H1 (cell line): ENCODE measurements around the gene VPS50. TPM values are rescaled to one million over a fixed set of nuclear protein-coding genes. Genes with fewer than 3 reads are reported as not detected.

Source experiments
- CTCF ChIA-PET: fragments of 300-600 bp; sonication (Branson Sonifier 250); formaldehyde crosslinking; loops from one replicate; lab custom pipeline; 2021; ENCODE audit not compliant: partially characterized antibody; lab: Charles Lee
- POLR2A ChIA-PET: fragments of 300-600 bp; sonication (Branson Sonifier 250); formaldehyde crosslinking; loops from one replicate; lab custom pipeline; 2021; ENCODE audit warnings: inconsistent platforms; ENCODE audit not compliant: partially characterized antibody; lab: Charles Lee
- DNase-seq, 2 experiments: peaks; one replicate each; pipeline versions ENCODE4 v3.0.0 to v3.0.0-alpha.2; 2010 to 2022; ENCODE audit warnings: low spot score in 2 of 2, low read depth in 1 of 2, mixed read lengths in 1 of 2
- FAIRE-seq: peaks from 2 replicates; lab custom pipeline; 2011; peaks lifted over from hg19 to GRCh38; lab: Jason Lieb, UNC
- H2AFZ ChIP-seq: 2 replicates; pipeline ENCODE4 v1.8.1; 2012; ENCODE audit warnings: low read length, inconsistent platforms
- H2AK5ac ChIP-seq: 2 replicates; pipeline ENCODE4 v1.6.1; 2013; ENCODE audit warnings: low read depth, low read length
- H2BK120ac ChIP-seq: replicated peaks from 2 replicates; pipeline ENCODE3; 2013; ENCODE audit warnings: low read depth, low read length, inconsistent platforms
- H2BK12ac ChIP-seq: 2 replicates; pipeline ENCODE4 v1.6.1; 2013; ENCODE audit warnings: low read depth, low read length
- H2BK15ac ChIP-seq: 2 replicates; pipeline ENCODE4 v1.6.1; 2013; ENCODE audit warnings: low read length
- H2BK20ac ChIP-seq: 2 replicates; pipeline ENCODE4 v1.6.1; 2013; ENCODE audit warnings: low read length
- H2BK5ac ChIP-seq: 2 replicates; pipeline ENCODE4 v1.6.1; 2013; ENCODE audit warnings: low read depth, low read length
- H3K14ac ChIP-seq: 2 replicates; pipeline ENCODE4 v1.6.1; 2013; ENCODE audit warnings: inconsistent platforms; ENCODE audit not compliant: insufficient read length
- H3K18ac ChIP-seq: 2 replicates; pipeline ENCODE4 v1.6.1; 2013; ENCODE audit warnings: low read length; ENCODE audit errors: extremely low read depth
- H3K23ac ChIP-seq: 2 replicates; pipeline ENCODE4 v1.6.1; 2013; ENCODE audit warnings: inconsistent platforms; ENCODE audit not compliant: insufficient read length
- H3K23me2 ChIP-seq: 2 replicates; pipeline ENCODE4 v1.6.1; 2013; ENCODE audit warnings: low read depth, low read length
- H3K27ac ChIP-seq: 2 replicates; pipeline ENCODE4 v1.6.1; 2011; ENCODE audit warnings: low read depth, low read length, inconsistent platforms
- H3K27me3 ChIP-seq, 4 experiments: replicated peaks in 1 of 4; 1 replicate in 1 of 4; 2 replicates in 3 of 4; pipeline versions ENCODE4 v1.6.1 to v1.8.1; 2011 to 2013; ENCODE audit warnings: low read length in 3 of 4, mild to moderate bottlenecking in 3 of 4, inconsistent platforms in 2 of 4, mixed read lengths in 2 of 4, moderate library complexity in 1 of 4; ENCODE audit not compliant: control insufficient read depth in 3 of 4, insufficient read depth in 3 of 4; ENCODE audit errors: extremely low read depth in 1 of 4
- H3K36me3 ChIP-seq, 4 experiments: 2 replicates each; pipeline versions ENCODE4 v1.6.1 to v1.8.1; 2011 to 2013; ENCODE audit warnings: mild to moderate bottlenecking in 4 of 4, low read length in 3 of 4, moderate library complexity in 2 of 4, control low read depth in 1 of 4, inconsistent platforms in 1 of 4; ENCODE audit not compliant: insufficient read depth in 4 of 4, control insufficient read depth in 2 of 4
- H3K4ac ChIP-seq: replicated peaks from 2 replicates; pipeline ENCODE3; 2013; ENCODE audit warnings: low read length, low read depth, mixed read lengths, inconsistent platforms; ENCODE audit not compliant: insufficient read length
- H3K4me1 ChIP-seq, 4 experiments: replicated peaks in 1 of 4; 1 replicate in 1 of 4; 2 replicates in 3 of 4; pipeline versions ENCODE4 v1.6.1 to v1.8.1; 2011 to 2013; ENCODE audit warnings: low read length in 3 of 4, inconsistent platforms in 2 of 4, mixed read lengths in 1 of 4; ENCODE audit not compliant: insufficient read depth in 4 of 4, control insufficient read depth in 3 of 4
- H3K4me2 ChIP-seq, 2 experiments: 2 replicates each; pipeline versions ENCODE4 v1.6.1 to v1.8.1; 2011 to 2013; ENCODE audit warnings: low read depth in 2 of 2, low read length in 2 of 2, control low read depth in 1 of 2, inconsistent platforms in 1 of 2, mild to moderate bottlenecking in 1 of 2; ENCODE audit not compliant: insufficient read depth in 1 of 2
- H3K4me3 ChIP-seq, 4 experiments: fragments of 200-600, 300-600 bp in 1 of 4; sonication (generic), shearing (Covaris generic), sonication (Bioruptor Twin) in 1 of 4; 2 replicates each; pipeline versions ENCODE4 v1.5.1 to v1.8.1; 2011 to 2016; ENCODE audit warnings: low read length in 4 of 4, low read depth in 3 of 4, control low read depth in 2 of 4, inconsistent platforms in 2 of 4, mild to moderate bottlenecking in 2 of 4, mixed read lengths in 1 of 4, moderate library complexity in 1 of 4; ENCODE audit not compliant: insufficient read depth in 2 of 4; ENCODE audit errors: extremely low read depth in 1 of 4
- H3K56ac ChIP-seq: replicated peaks from 2 replicates; pipeline ENCODE3; 2013; ENCODE audit warnings: low read depth, mild to moderate bottlenecking, mixed read lengths, low read length, inconsistent platforms; ENCODE audit not compliant: insufficient read length
- H3K79me1 ChIP-seq: 2 replicates; pipeline ENCODE4 v1.6.1; 2013; ENCODE audit warnings: low read depth, low read length, control low read depth
- H3K79me2 ChIP-seq, 2 experiments: 2 replicates each; pipeline versions ENCODE4 v1.6.1 to v1.8.1; 2012 to 2013; ENCODE audit warnings: low read length in 2 of 2, mild to moderate bottlenecking in 2 of 2, inconsistent platforms in 1 of 2; ENCODE audit not compliant: insufficient read depth in 2 of 2, control insufficient read depth in 1 of 2
- H3K9ac ChIP-seq, 4 experiments: replicated peaks in 1 of 4; 1 replicate in 1 of 4; 2 replicates in 3 of 4; pipeline versions ENCODE4 v1.6.1 to v1.8.1; 2011 to 2013; ENCODE audit warnings: low read depth in 3 of 4, low read length in 3 of 4, control low read depth in 2 of 4, mild to moderate bottlenecking in 2 of 4, moderate library complexity in 2 of 4, inconsistent platforms in 1 of 4; ENCODE audit errors: extremely low read depth in 1 of 4
- H3K9me3 ChIP-seq, 2 experiments: 2 replicates each; pipeline versions ENCODE4 v1.6.1 to v1.8.1; 2012 to 2013; ENCODE audit warnings: mild to moderate bottlenecking in 2 of 2, moderate library complexity in 2 of 2, control low read depth in 1 of 2, inconsistent platforms in 1 of 2, low read depth in 1 of 2, low read length in 1 of 2, mixed read lengths in 1 of 2; ENCODE audit not compliant: insufficient read depth in 2 of 2
- H4K20me1 ChIP-seq, 2 experiments: replicated peaks in 1 of 2; 2 replicates each; pipeline versions ENCODE3 to v1.8.1; 2011 to 2013; ENCODE audit warnings: inconsistent platforms in 2 of 2, low read length in 2 of 2, mild to moderate bottlenecking in 1 of 2; ENCODE audit not compliant: insufficient read depth in 2 of 2, control insufficient read depth in 1 of 2
- H4K5ac ChIP-seq: 2 replicates; pipeline ENCODE4 v1.6.1; 2013; ENCODE audit warnings: low read length, low read depth, mixed read lengths, inconsistent platforms; ENCODE audit not compliant: insufficient read length
- H4K8ac ChIP-seq: 2 replicates; pipeline ENCODE4 v1.8.0; 2013; ENCODE audit warnings: mild to moderate bottlenecking, moderate library complexity, low read length, inconsistent platforms; ENCODE audit not compliant: insufficient read depth; ENCODE audit errors: extremely low read depth
- H4K91ac ChIP-seq: replicated peaks from 2 replicates; pipeline ENCODE3; 2013; ENCODE audit warnings: low read length, mixed read lengths, inconsistent platforms; ENCODE audit not compliant: insufficient read length
- BRCA1 ChIP-seq: IDR thresholded peaks from 2 replicates; pipeline ENCODE4 v1.6.1; 2012; ENCODE audit warnings: low read depth, low read length, improper control_type of control experiment
- KDM5A ChIP-seq: fragments of 200-600 bp; IDR thresholded peaks from 2 replicates; pipeline ENCODE4 v1.7.1; 2012; ENCODE audit warnings: mild to moderate bottlenecking, low read length, inconsistent platforms, mixed read lengths
- POLR2A ChIP-seq, 2 experiments: IDR thresholded peaks; 1 replicate in 1 of 2; 2 replicates in 1 of 2; pipeline ENCODE4 v1.6.1; 2011; ENCODE audit warnings: low read depth in 2 of 2, low read length in 2 of 2, mild to moderate bottlenecking in 2 of 2; ENCODE audit errors: control extremely low read depth in 1 of 2
- SP1 ChIP-seq: IDR thresholded peaks from 2 replicates; pipeline ENCODE4 v1.6.1; 2011; ENCODE audit warnings: low read depth, low read length
- ZNF274 ChIP-seq: IDR thresholded peaks from 2 replicates; pipeline ENCODE4 v1.7.0; 2012; ENCODE audit warnings: low read length, borderline replicate concordance; ENCODE audit errors: extremely low read depth
- polyA plus RNA-seq, 7 experiments: library from polyadenylated mRNA; depleted of rRNA in 3 of 7; stranded (reverse) in 5 of 7; unstranded in 2 of 7; fragments of >200 nt in 5 of 7; fragments of 200-250 nt in 2 of 7; gene quantifications; 1 replicate in 5 of 7; 2 replicates in 1 of 7; 4 replicates in 1 of 7; pipeline versions ENCODE4 v1.2.1 to v1.2.3, GENCODE V29; 2011 to 2013; ENCODE audit warnings: missing spikeins in 2 of 7, mixed read lengths in 2 of 7
- total RNA-seq: library from RNA; stranded (reverse); fragmentation: NEBNext Ultra II Directional; extraction: Animal tissue kit (Norgen Biotek cat#: 25700); gene quantifications from 2 replicates; pipeline ENCODE4 v1.2.1, GENCODE V29; 2021

VPS50 gene
- total and polyA plus RNA-seq, 2 of the 8 experiments (the other 6 are each of a cell fraction or from before 2014, with no cell fraction given) = 3.7 to 9.3 TPM

DNA sequence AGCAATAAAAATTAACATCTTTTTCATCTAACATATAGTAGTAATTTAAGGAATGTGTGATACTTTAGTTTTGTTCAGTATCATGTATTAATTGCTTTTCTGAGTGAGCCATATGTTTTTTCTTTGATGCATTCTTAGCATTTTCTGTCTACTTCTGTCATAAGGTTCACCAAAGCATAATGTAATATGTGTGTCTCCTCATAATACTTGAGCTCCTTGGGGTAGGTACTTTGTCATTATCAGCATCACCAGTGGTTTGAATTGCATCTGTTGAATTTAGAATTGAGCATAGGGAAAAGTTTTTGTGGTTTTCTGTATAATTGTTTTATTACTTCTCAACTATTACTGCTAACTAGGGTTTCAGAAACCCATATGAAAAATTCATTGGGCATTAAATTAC lies 26.5 kb downstream of the VPS50 start:
- Histone ChIP-seq H3K14ac (no peak overlapping the region), H2BK20ac (no peak overlapping the region), H4K8ac (no peak overlapping the region), H4K91ac (no peak overlapping the region), H3K79me1 (no peaks in the 10 kb centered on the region), H4K5ac (no peak overlapping the region), H2BK12ac (no peak overlapping the region), H4K20me1 (no peaks in the 10 kb centered on the region), H2BK15ac (no peak overlapping the region), H2BK120ac (no peak overlapping the region), H3K36me3 (no peaks in the 10 kb centered on the region), H3K23ac (no peak overlapping the region), H2BK5ac (no peak overlapping the region), H3K4ac (no peak overlapping the region), H2AFZ (no peak overlapping the region), H3K4me3 (no peak overlapping the region), H3K27me3 (no peaks in the 10 kb centered on the region), H3K79me2 (no peaks in the 10 kb centered on the region), H3K9ac (no peak overlapping the region), H3K23me2 (no peaks in the 10 kb centered on the region), H3K18ac (no peak overlapping the region), H3K9me3 (no peaks in the 10 kb centered on the region), H3K4me1 (no peaks in the 10 kb centered on the region), H3K56ac (no peak overlapping the region), H3K27ac (no peak overlapping the region), H2AK5ac (no peak overlapping the region), H3K4me2 (no peak overlapping the region)
- POLR2A ChIA-PET = no interaction called here
- CTCF ChIA-PET = no interaction called here
- FAIRE-seq (no peak), DNase-seq (no peak)
- TF ChIP-seq ZNF274 (no peak), KDM5A (no peak), BRCA1 (no peak), POLR2A (IDR thresholded peaks at IDR 0.05; ENCODE audit: control extremely low read depth in 1 of 2, low read depth in 2 of 2, low read length in 2 of 2) (no peak), SP1 (no peak)
